Glutamatergic neuron (in vitro differentiated cells): ENCODE results near the gene SH3BP4. TPM values are rescaled to one million over a fixed set of nuclear protein-coding genes. Genes with fewer than 3 reads are reported as not detected.
A peak's percentile ranks its signal among the peaks of the same experiment; 100 is the strongest.

Source experiments
- DNase-seq: peaks from one replicate; pipeline ENCODE4 v3.0.0; 2022
- H3K27ac Mint-ChIP-seq: one replicate; pipeline ENCODE4 v1.8.0; 2020; ENCODE audit warnings: mild to moderate bottlenecking, mixed read lengths, inconsistent platforms; ENCODE audit not compliant: unreplicated experiment
- H3K27me3 Mint-ChIP-seq: one replicate; pipeline ENCODE4 v1.8.0; 2020; ENCODE audit warnings: mild to moderate bottlenecking, moderate library complexity, mixed read lengths, inconsistent platforms; ENCODE audit not compliant: unreplicated experiment
- H3K36me3 Mint-ChIP-seq: one replicate; pipeline ENCODE4 v1.8.0; 2020; ENCODE audit warnings: mild to moderate bottlenecking, mixed read lengths, inconsistent platforms; ENCODE audit not compliant: unreplicated experiment
- H3K4me1 Mint-ChIP-seq: one replicate; pipeline ENCODE4 v1.8.0; 2020; ENCODE audit warnings: mild to moderate bottlenecking, low read depth, mixed read lengths, inconsistent platforms; ENCODE audit not compliant: unreplicated experiment
- H3K4me3 Mint-ChIP-seq: one replicate; pipeline ENCODE4 v1.8.0; 2020; ENCODE audit warnings: mild to moderate bottlenecking, mixed read lengths, inconsistent platforms; ENCODE audit not compliant: unreplicated experiment
- H3K9me3 Mint-ChIP-seq: one replicate; pipeline ENCODE4 v1.8.0; 2020; ENCODE audit warnings: mild to moderate bottlenecking, moderate library complexity, mixed read lengths, inconsistent platforms; ENCODE audit not compliant: unreplicated experiment
- CTCF ChIP-seq: fragments of 200-600 bp; sonication (generic); IDR thresholded peaks from one replicate; pipeline ENCODE4 v1.5.0; 2021; ENCODE audit not compliant: partially characterized antibody, unreplicated experiment
- long read RNA-seq: library from polyadenylated mRNA; unstranded; transcript quantifications from one replicate; pipeline ENCODE4 v2.0.0, GENCODE V29; 2020; ENCODE audit not compliant: unreplicated experiment
- total RNA-seq: library from RNA; stranded (reverse); fragmentation: NEBNext Ultra II Directional; extraction: Animal tissue kit (Norgen Biotek cat#: 25700); gene quantifications from one replicate; pipeline ENCODE4 v1.2.1, GENCODE V29; 2021; ENCODE audit not compliant: unreplicated experiment

The SH3BP4 gene
- 59.3 TPM for total RNA-seq
- long read RNA-seq, full-length matches to known transcripts = 1 of 5 reads
- long read RNA-seq, partial matches to known transcripts = 3 of 5 reads
- long read RNA-seq, other reads (novel, unspliced or antisense) = 1 of 5 reads

GRCh38 chr2:234951664-234952269, at the start of gene SH3BP4:
SH3BP4 (plus strand) TSS chr2:234952017; CDS start chr2:235035003, 82,986 bp downstream.
- peak within 1 kb of the TSS; percentile 92 for H3K27ac Mint-ChIP-seq
- TF ChIP-seq CTCF = no peak
- peaks cover 17% of the 10 kb centered on the region for H3K27me3 Mint-ChIP-seq
- peak within 1 kb of the TSS; percentile 95 for H3K4me3 Mint-ChIP-seq
- peaks cover 16% of the 10 kb centered on the region for H3K9me3 Mint-ChIP-seq
- peak; percentile 88 for DNase-seq
- peaks cover 45% of the 10 kb centered on the region for H3K4me1 Mint-ChIP-seq
- H3K36me3 Mint-ChIP-seq = no peaks in the 10 kb centered on the region

- no peaks in the 10 kb centered on the region for H3K36me3 Mint-ChIP-seq
- no peak for DNase-seq
- H3K4me1 Mint-ChIP-seq = peaks cover 5% of the 10 kb centered on the region
- no peak for TF ChIP-seq CTCF
- peaks cover 4% of the 10 kb centered on the region for H3K9me3 Mint-ChIP-seq
- peaks cover 4% of the 10 kb centered on the region for H3K27me3 Mint-ChIP-seq
- no peak overlapping the region for H3K27ac Mint-ChIP-seq
- H3K4me3 Mint-ChIP-seq = no peak overlapping the region
Observed at GRCh38 chr2:234904785-234905184, 47.0 kb upstream of the SH3BP4 start.

GRCh38 chr2:234905547-234906265, 46.1 kb upstream of the SH3BP4 start:
- DNase-seq = no peak
- Mint-ChIP-seq H3K36me3 (no peaks in the 10 kb centered on the region), H3K9me3 (peaks cover 4% of the 10 kb centered on the region), H3K27me3 (peaks cover 4% of the 10 kb centered on the region), H3K4me1 (peaks cover 5% of the 10 kb centered on the region), H3K4me3 (no peak overlapping the region), H3K27ac (no peak overlapping the region)
- TF ChIP-seq CTCF = no peak

- peaks cover 3% of the 10 kb centered on the region for H3K4me1 Mint-ChIP-seq
- H3K36me3 Mint-ChIP-seq = no peaks in the 10 kb centered on the region
- no peak overlapping the region for H3K4me3 Mint-ChIP-seq
- no peak for DNase-seq
- H3K27ac Mint-ChIP-seq = no peak overlapping the region
- peaks cover 2% of the 10 kb centered on the region for H3K27me3 Mint-ChIP-seq
- no peak for TF ChIP-seq CTCF
- H3K9me3 Mint-ChIP-seq = peaks cover 2% of the 10 kb centered on the region
Observed at GRCh38 chr2:234910186-234910679, 41.6 kb upstream of the SH3BP4 start.

- Mint-ChIP-seq H3K9me3 (no peaks in the 10 kb centered on the region), H3K27ac (no peak overlapping the region), H3K27me3 (peaks cover 2% of the 10 kb centered on the region), H3K4me1 (peaks cover 3% of the 10 kb centered on the region), H3K4me3 (no peak overlapping the region), H3K36me3 (no peaks in the 10 kb centered on the region)
- no peak for TF ChIP-seq CTCF
- DNase-seq = no peak
Observed at GRCh38 chr2:234911271-234911670, 40.5 kb upstream of the SH3BP4 start.
